Measurements from ENCODE around the gene TMEM263. TPM values are rescaled to one million over a fixed set of nuclear protein-coding genes. Genes with fewer than 3 reads are reported as not detected.

The TMEM263 gene
- total and polyA plus RNA-seq, 2 experiments from 2014 or later, result 7.1 to 10.4 TPM

GRCh38 chr12:106985479-106985878 lies 29.8 kb downstream of the TMEM263 start (continued):
- TF ChIP-seq REST (IDR thresholded peaks at IDR 0.05; ENCODE audit: unreplicated experiment) (no peak), ZNF114 (CRISPR knock-in tag; IDR thresholded peaks at IDR 0.05) (no peak), CTCF (conservative IDR thresholded peaks at IDR 0.05; ENCODE audit: low read depth in 2 of 2) (no peak; a peak in 1 of 4 replicates), STAT1 (IDR thresholded peaks at IDR 0.05; ENCODE audit: unreplicated experiment) (no peak), ZNF331 (CRISPR knock-in tag; IDR thresholded peaks at IDR 0.05; ENCODE audit: low read depth) (no peak), NANOG (IDR thresholded peaks at IDR 0.05; ENCODE audit: borderline replicate concordance) (no peak), JUNB (IDR thresholded peaks at IDR 0.05; ENCODE audit: unreplicated experiment) (no peak)

- Histone ChIP-seq H3K27me3 (ENCODE audit: insufficient read depth) (no peaks in the 10 kb centered on the region), H3K9me2 (ENCODE audit: insufficient read depth) (no peaks in the 10 kb centered on the region), H4K20me1 (replicated peaks; ENCODE audit: insufficient read depth) (no peaks in the 10 kb centered on the region; the same call in 1 of the 2 replicates), H2AFZ (peak overlapping the region; percentile 99), H3K4me1 (ENCODE audit: insufficient read depth) (peaks cover 13% of the 10 kb centered on the region), H3F3A (replicated peaks; ENCODE audit: low read depth) (no peaks in the 10 kb centered on the region; the same call in 1 of the 2 replicates), H3K27ac (ENCODE audit: low read depth) (no peak overlapping the region), H3K36me3 (ENCODE audit: insufficient read depth) (no peaks in the 10 kb centered on the region), H3K4me3 (peak overlapping the region; percentile 91), H3K4me2 (peak overlapping the region; percentile 97), H3K79me2 (replicated peaks; ENCODE audit: insufficient read depth) (0 out of 2 replicates have a peak, but pooled peaks cover 4% of the 10 kb centered on the region)
- Mint-ChIP-seq H3K4me3 (peak overlapping the region; percentile 89), H3K27me3 (ENCODE audit: insufficient read depth, low read depth, poor library complexity) (peaks cover 5% of the 10 kb centered on the region), H3K27ac (no peak overlapping the region), H3K36me3 (ENCODE audit: low read depth) (peaks cover 20% of the 10 kb centered on the region), H3K9me3 (no peaks in the 10 kb centered on the region), H3K4me1 (peaks cover 23% of the 10 kb centered on the region)
- no peak for DNase-seq (ENCODE audit: low spot score)
- ATAC-seq, result no peak
- TF ChIP-seq EZH2phosphoT487 (IDR thresholded peaks at IDR 0.05; ENCODE audit: unreplicated experiment) (no peak), ETS1 (IDR thresholded peaks at IDR 0.05) (no peak), ZNF462 (CRISPR knock-in tag; IDR thresholded peaks at IDR 0.05) (no peak), EZH2 (IDR thresholded peaks at IDR 0.05; ENCODE audit: low read depth, unreplicated experiment) (no peak)
These were observed 30.4 kb downstream of the TMEM263 start for GRCh38 chr12:106986135-106986534.

All from GM23338 (cell line).